GM12891 (cell line): ENCODE measurements around the gene PITPNB.

Source experiments
- DNase-seq: peaks from one replicate; pipeline ENCODE4 v3.0.0; 2011; ENCODE audit warnings: low spot score; ENCODE audit not compliant: insufficient read length
- FAIRE-seq: peaks from 2 replicates; lab custom pipeline; 2011; peaks lifted over from hg19 to GRCh38; lab: Jason Lieb, UNC
- PAX5 ChIP-seq: IDR thresholded peaks from 2 replicates; pipeline ENCODE4 v1.6.1; 2011; ENCODE audit warnings: low read length, moderate library complexity, mild to moderate bottlenecking; ENCODE audit not compliant: insufficient read depth, severe bottlenecking
- POLR2A ChIP-seq: IDR thresholded peaks from 2 replicates; pipeline ENCODE4 v1.6.1; 2011; ENCODE audit warnings: low read depth, low read length, control low read depth
- POLR2AphosphoS5 ChIP-seq: IDR thresholded peaks from 2 replicates; pipeline ENCODE4 v1.6.1; 2011; ENCODE audit warnings: low read depth, low read length, control low read depth
- POU2F2 ChIP-seq: IDR thresholded peaks from 2 replicates; pipeline ENCODE4 v1.6.1; 2011; ENCODE audit warnings: low read depth, mild to moderate bottlenecking, control low read depth, low read length, moderate library complexity
- SPI1 ChIP-seq: IDR thresholded peaks from 2 replicates; pipeline ENCODE4 v1.6.1; 2011; ENCODE audit warnings: low read depth, low read length, control low read depth
- TAF1 ChIP-seq: IDR thresholded peaks from 2 replicates; pipeline ENCODE4 v1.6.1; 2011; ENCODE audit warnings: low read depth, low read length, control low read depth

PITPNB gene

DNA sequence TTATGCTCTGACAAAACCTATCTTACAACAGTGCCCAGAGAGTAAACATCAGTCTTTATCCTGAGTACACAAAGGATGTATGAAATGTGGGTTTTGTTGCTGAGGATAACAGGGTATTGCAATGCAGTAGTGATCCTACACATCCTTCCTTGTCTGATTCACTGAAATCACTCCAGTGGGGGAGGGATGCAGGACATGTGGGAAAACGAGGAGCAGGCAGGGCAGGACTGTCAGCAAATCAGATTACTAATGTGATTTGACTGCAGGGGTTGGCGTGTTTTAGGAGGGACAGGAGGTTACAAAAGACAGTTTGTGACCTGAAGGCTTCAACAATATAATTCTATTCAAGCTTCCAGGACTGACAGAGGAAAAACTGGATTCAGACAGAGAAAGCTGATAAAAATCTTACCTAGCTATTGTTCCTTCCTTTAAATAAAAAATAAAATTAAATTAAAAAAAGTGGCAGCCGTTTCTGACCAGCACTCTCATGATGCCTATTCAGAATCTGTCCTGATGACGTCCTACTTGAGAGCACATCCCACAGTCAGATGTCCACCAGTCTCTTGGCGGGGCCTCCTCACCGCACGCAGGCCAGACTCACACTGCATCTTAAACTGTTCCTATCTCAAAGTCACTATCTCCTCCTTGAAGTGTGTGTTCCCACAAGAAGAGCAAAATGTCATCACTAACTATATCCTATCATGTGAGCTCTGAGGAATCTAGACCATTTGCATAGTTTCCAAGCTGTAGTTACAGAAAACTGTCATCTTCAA, 66.9 kb downstream of the PITPNB start:
- TF ChIP-seq PAX5 (no peak), TAF1 (no peak), POU2F2 (no peak), POLR2A (no peak)

GRCh38 chr22:27850000-27850521, 69.0 kb downstream of the PITPNB start:
- FAIRE-seq: no peak
- no peak for DNase-seq
- TF ChIP-seq POLR2A (no peak), TAF1 (no peak), SPI1 (no peak), POLR2AphosphoS5 (no peak), PAX5 (no peak), POU2F2 (no peak)

More for the DNA sequence above, 66.9 kb downstream of the PITPNB start:
- no peak for FAIRE-seq
- DNase-seq: no peak

DNA sequence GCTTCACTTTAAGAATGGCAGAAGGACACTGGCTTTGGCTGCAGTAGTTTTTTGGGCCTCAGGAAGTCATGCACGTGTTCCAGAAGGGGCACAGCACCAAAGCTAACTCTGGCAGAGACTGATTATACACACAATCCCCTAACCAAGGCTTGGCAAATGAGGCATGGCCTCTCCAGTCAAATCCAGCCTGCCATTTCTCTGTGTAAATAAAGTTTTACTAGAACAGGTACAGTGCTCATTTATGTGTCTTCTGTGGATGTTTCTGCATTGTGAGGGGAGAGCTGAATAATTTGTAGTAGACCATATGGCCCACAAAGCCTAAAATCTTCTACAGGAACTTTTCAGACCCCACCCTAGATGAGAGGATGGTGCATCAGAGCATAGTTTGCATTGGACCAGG, 71.1 kb downstream of the PITPNB start:
- TF ChIP-seq POLR2AphosphoS5 (no peak), POU2F2 (no peak), TAF1 (no peak), PAX5 (no peak), SPI1 (no peak), POLR2A (no peak)
- DNase-seq (no peak), FAIRE-seq (no peak)

- DNase-seq: no peak
- TF ChIP-seq TAF1 (no peak), POLR2A (no peak), POLR2AphosphoS5 (no peak), PAX5 (no peak), SPI1 (no peak), POU2F2 (no peak)
- FAIRE-seq: no peak
These were observed 72.1 kb downstream of the PITPNB start for GRCh38 chr22:27846910-27847309.

DNA sequence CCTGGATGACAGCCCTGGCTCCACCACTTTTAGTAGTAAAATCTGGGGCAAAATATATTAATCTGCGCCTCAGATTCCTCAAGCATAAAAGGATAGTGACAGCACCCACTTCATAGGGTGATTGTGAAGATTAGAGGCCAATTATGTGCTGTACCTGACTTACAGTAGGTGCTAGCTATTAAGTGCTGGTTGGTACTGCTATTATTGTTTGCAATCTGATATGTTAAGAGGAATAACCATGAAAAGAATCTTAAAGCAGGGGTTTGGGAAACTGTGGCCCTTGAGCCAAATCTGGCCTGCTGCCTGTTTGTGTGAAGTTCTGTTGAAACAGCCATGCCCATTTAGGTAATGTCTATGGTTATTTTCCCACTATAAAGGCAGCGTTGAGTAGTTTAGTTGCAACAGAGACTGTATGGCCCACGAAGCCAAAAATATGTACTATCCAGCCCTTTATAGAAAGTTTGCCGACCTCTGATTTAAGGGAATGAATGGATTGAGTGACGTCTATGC, 72.8 kb downstream of the PITPNB start:
- DNase-seq: no peak
- FAIRE-seq: no peak
- TF ChIP-seq SPI1 (no peak), PAX5 (no peak), POU2F2 (no peak), POLR2AphosphoS5 (no peak), POLR2A (no peak), TAF1 (no peak)

GRCh38 chr22:27845644-27846043, 73.4 kb downstream of the PITPNB start:
- TF ChIP-seq POLR2A (no peak), POLR2AphosphoS5 (no peak), PAX5 (no peak), POU2F2 (no peak), TAF1 (no peak), SPI1 (no peak)
- DNase-seq: no peak
- no peak for FAIRE-seq

GRCh38 chr22:27844656-27845591, 74.1 kb downstream of the PITPNB start:
- DNase-seq (no peak), FAIRE-seq (no peak)
- TF ChIP-seq POLR2A: no peak
- no peak for TF ChIP-seq PAX5
- TF ChIP-seq SPI1: no peak
- no peak for TF ChIP-seq POU2F2
- no peak for TF ChIP-seq TAF1
- no peak for TF ChIP-seq POLR2AphosphoS5

GRCh38 chr22:27844256-27844655, 74.8 kb downstream of the PITPNB start:
- TF ChIP-seq POLR2AphosphoS5: no peak
- TF ChIP-seq TAF1: no peak
- TF ChIP-seq PAX5: no peak
- no peak for TF ChIP-seq POU2F2
- TF ChIP-seq POLR2A: no peak
- TF ChIP-seq SPI1: no peak
- FAIRE-seq (no peak), DNase-seq (no peak)

- DNase-seq (no peak), FAIRE-seq (no peak)
- TF ChIP-seq POLR2A (no peak), POLR2AphosphoS5 (no peak), SPI1 (no peak), POU2F2 (no peak), TAF1 (no peak), PAX5 (no peak)
These were observed 75.6 kb downstream of the PITPNB start for GRCh38 chr22:27843441-27843840.
